GM19035 (cell line): ENCODE results near the gene HOXC6.

ENCODE experiments used
- ATAC-seq: cut with Tn5 transposase; IDR thresholded peaks from one replicate; pipeline ENCODE4 v1.9.1; 2021; ENCODE audit not compliant: unreplicated experiment

The HOXC6 gene

DNA sequence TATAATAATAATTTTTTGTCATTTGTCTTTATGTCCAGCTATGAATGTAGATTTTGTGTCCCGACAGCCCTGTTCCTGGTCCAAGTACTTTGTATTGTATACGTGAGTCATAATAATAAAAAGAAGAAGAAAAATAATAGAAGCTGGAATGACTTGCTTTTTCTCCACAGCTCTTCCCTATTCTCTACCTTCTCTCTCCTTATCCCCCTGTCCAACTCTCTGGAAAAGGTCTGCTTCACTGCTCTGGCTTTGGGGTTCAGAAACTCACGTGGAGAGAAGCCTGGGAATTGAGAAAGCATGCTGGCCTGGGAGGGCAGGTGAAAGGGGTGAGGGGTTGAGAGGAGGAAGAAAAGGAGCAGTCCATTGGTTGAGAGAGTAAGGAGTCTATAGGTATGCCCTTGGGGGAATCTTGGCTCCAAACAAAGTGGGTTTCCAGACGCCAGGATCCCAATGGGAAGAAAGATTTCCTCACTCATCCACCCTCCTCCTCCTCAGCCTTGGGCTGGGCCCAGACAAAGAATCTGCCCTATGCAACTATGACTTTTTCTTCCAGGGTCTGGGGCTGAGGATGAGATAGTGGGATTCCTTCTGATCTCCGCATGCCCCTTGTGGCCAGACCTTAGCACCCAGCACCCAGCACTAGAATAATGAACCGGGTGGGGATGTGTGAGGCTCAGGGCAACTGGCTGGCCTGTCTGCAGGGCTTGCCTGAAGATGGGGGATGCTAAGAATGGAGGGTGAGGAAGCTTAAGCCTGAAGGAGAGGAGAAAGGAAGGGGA lies 15.4 kb upstream of the HOXC6 start:
- no peak for ATAC-seq

DNA sequence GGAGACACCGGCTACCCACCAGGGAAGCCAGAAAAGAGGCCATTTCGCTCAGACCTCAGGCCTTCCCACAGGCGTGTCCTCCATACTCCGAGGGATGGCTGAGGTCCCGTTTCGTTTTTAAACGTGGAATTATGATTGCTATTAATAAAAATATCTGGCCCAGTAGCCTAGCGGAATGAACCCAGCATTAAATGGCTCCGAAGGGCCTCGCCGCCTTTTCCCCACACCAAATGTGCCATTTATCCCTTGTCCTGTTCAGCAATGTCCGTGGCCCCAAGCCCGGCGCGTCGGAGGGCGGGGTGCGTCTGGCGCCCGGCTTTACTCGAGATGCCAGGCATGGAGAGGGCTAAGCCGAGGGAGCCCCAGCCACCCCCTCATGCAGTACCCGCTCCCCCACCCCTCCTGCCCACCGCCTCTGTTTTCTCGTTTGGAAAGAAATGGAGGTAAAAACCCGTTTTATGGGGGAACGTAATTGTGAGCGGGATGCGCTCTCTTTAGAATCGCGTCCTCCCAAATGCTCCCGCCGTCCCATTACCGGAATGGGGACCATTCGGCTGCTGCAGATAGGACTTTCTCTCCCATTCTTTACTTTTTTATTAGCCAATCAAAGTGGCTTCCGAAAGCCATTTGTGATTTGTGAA lies 13.7 kb upstream of the HOXC6 start:
- ATAC-seq: no peak

DNA sequence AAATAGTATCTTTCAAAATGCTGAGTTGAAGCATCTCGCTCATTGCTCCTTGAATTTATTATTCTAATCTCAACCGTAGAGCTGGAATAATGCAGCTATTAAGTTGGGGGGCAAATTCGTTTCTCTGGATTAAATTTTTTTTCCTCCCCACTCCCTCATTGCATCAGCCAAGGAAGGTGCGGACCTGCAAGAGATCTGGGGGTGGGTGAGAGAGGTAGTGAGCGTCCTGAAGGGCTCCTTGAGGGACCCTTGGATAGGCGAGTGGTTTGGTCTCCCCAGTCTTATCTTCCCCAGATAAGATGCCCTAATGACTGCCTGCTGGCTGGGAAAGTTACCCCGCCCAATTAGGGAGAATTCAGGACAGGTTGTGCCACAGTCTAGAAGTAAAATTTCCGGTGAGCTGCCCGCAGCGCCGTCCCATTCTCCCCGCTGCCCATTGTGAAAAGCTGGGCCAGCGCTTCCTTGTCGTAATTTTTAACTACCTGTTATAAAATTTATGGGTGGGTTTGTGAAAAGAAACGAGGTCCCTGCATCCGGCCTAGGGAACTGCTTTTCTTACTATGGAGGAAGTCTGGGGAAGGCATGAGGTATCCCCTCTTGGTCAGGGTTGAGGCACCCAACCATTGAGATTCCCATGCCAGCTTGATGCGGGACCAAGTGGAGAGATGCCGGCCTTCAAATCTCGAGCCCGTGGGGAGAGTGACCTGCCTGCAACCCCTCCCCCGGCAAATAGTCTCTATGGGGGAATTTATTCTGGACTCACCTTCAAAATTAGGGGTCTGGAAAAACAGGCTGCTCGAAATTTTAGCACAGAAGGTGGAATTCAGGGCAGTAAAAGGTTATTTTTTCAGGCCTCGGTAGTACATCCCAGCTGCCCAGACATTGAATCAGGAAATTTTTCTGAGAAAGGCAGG lies 13.0 kb upstream of the HOXC6 start:
- no peak for ATAC-seq

DNA sequence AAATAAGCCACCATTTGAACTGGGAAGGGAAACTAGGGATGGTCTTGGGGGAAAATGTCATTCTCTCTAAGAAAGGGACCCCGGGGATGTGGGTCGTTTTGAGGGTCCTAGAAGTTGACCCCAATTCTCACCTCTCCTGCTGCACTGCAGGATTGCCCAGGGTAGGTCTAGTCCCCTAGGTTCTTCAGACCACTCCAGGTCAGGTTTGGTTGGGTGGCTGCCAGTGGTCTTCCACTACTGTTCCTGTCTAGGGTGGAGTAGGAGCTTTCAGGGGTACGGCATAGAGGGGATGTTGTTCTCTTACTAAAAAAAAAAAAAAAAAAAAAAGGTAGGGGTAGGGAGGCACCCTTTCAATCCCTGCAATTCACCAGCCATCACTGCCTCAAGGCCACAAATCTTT lies 12.2 kb upstream of the HOXC6 start:
- ATAC-seq: no peak

DNA sequence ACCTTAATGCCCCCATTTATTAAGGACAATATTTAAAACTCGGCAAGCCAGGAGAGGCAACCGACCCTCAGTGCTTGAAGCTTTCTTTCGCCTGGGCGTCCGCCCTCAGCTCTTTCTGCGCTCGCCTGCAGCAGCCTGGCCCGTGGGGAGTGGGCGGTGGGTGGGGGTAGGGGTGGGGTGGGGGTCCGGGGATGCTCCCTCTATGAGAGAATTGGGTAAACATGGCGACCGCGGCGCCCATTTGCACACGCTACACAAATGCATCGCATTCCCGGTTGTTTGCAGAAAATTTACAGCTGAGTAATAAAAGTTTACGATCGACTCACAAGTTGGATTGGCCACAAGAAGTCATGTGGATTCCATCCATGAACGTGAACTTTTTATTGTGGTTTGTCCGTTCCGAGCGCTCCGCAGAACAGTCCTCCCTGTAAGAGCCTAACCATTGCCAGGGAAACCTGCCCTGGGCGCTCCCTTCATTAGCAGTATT lies 11.7 kb upstream of the HOXC6 start:
- ATAC-seq: no peak

DNA sequence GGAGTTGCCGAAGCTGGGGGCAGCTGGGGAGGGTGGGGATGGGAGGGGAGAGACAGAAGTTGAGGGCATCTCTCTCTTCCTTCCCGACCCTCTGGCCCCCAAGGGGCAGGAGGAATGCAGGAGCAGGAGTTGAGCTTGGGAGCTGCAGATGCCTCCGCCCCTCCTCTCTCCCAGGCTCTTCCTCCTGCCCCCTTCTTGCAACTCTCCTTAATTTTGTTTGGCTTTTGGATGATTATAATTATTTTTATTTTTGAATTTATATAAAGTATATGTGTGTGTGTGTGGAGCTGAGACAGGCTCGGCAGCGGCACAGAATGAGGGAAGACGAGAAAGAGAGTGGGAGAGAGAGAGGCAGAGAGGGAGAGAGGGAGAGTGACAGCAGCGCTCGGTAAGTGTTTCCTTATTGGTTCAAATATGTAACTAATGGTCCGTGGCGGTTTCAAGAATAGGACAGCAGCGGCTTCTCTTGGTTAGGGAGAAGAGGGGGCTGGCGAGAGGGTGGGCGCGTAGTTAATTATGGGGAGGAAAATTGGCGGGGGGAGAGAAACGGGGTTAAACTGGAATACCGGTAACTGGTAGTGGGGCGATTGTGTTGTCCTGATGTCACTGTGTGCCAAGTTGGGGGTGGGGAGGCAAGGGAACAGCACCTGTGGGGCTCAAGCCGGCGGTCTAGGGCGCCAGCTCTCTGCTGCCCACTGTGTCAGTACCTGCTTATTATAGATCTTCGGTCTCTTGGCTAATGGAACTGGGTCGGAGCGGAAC lies 11.0 kb upstream of the HOXC6 start:
- peak; percentile 40 for ATAC-seq

DNA sequence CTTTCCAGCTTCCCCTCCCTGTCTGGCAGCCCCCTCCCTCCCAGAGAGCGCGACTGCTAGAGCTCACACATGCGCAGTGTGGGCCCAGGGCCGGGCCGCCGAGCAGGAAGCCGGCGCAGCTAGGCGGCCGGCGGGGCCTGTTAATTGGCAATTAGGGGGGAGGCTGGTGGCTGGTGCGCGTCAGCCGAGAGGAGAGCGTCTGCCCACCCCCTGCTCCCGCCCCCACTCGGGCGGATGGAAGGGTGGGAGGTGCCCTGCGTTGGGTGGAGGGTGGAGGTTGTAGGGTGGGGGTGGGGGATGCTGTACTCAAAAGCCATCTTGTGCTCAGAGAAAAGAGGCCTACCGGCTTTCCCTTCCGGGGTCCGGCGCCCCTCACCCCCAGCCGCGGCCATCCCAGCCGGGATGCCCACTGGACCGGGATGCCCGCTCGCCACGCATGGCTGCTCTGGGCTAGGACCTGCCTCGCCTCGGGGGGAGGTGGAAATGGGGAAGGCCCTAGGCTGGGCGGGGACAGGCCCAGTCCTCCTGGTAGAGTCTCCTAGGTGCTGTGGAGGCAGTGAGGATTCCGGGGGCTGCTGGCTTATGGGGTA lies 10.3 kb upstream of the HOXC6 start:
- ATAC-seq: peak; percentile 84

DNA sequence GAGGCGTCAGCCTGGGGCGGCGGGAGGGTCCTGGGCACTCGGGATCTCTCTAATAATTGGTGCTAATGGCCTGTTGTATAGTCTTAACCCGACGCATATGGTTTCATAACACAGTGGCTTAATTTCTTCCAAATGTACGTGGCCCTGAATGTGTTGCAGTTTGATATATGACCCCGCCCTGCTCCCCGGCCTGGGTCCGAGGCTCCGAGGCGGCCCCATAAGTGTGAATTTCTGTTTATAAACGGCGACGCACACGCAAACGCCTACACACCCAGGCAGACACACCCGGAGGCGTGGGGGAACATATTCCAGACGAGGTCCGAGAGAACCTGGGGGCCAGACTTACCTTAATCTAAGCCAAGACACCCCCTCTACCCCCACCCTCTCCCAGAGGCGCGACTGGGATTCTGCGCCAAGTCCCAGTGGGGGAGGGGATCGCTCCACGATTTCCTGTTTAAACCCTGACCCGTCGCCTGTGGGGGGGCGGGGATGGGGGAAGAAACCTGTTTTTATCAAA lies 9.7 kb upstream of the HOXC6 start:
- ATAC-seq: no peak

DNA sequence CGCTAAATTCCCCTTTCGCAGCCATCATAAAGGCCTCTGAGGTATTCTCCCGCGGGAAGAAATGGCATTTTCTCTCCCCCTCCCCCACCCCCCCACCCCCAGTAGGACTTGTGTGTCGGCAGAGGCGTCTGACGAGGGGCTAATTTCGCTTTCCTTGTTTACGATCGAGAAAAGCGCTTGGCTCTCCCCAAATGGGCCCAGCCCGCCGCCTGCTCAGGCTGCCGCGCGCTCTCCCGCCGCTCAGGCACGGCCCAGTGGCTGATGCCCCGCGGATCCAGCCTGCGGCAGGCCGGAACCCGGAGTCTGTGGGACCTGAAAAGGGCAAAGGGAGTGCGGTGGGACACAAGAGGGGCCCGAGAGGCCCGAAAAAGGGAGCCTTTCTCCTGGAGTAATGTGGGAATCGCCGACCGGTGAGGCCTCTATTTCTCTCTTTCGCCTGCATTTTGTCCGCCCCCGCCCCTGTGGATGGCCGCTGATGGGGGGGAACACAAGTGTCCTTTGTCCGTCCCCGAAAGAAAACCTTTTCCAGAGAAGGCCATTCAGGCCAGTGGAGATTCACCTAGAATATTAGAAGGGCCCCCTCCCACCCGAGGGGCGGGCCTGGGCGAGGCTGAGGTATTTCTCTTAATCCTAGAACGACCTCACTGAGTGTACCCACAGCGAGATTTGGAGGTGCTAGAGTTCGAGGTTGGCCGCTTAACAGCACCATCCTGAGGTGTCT lies 9.0 kb upstream of the HOXC6 start:
- no peak for ATAC-seq

DNA sequence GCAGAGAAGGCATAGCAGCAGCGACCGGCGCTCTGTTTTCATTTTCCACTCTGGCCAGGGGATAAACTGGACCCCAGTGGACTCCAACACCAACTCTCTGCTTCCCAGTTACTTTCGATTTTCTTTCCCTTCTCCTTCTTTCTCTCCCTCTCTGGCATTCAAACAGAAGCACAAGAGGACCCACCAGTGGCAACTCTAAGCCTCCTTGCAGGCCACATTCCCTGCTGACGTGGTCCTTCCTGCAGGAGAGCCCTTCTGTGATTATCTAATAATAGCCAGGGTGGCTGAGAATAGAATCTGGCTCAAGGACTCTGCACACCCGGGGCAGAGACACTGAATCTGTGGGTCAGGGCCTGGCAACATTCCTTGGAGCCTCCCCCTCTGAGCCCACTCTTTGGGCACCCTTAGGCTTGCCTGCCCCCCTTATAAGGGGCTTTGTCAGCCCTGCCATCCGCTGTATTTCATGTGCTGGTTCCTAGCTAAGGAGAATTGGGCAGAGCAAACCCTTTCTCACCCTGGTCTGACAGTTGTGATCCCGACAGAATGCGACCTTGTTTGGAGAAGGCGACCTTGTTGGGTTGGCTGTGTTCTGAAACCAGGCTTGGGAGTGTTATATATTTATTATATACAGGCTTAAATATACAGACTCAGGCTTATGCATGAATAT lies 8.2 kb upstream of the HOXC6 start:
- no peak for ATAC-seq

DNA sequence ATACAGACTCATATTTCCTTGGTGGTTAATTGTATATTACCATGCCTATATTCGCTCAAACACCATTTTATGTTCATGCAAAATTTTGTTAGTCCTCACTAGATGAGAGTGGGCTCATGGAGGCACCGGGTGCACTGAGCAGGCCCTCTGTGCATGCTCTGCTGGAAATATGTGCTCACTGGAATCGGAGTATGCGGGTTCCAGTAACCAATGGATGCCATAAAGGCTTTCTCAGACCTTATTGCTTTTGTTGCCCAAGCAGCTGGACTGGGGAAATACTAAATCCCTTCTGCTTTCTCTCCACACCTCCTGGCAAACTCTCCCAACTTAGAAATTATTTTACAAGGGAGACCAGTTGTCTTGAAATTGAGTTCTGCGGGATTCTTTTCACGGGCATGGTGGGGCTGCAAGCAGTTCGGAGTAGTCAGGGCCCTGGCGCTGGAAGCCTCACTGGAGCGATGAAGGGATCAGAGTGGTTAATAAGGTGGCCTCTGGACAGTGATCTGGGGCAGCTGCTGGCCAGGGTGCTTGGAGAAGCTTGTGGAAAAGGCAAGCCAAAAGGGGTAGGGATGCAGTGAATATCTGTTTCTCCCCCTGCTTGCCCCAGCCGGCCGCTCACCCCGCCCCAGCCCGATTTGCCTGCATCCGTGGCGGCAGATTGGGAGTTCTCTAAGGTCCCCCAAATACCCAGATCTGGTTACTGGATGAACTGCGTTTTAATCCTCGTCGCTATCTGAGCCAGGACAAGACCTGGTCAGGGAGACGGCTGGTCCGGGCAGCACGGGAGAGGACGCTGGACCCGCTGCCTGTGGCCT lies 7.4 kb upstream of the HOXC6 start:
- no peak for ATAC-seq

DNA sequence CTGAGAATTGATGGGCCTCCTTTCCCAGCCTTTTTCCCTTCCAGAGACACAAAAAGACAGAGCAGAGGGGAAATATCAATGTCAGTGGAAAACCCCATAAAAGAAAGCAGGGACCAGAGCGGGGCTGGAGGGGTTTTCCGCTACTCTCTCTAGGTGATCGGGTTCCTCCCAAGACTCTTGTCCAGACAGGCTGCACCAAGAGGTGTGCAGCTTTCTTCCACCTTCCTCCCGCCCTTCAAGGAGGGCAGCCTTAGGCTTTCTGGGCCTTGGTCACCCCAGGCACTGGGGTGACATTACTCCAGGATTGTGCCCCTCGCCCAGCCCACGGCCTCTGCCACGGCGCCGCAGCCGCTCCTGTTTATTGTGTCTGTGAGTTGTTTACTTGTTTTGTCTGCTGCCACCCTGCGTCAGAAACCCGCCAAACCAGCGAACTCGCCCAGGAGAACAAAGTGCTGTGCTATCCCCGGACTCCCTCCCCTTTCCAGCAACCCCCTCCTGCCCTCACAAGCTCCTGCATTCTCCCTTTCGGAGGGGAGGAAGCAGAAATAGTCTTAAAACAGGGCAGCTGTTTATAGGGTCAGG lies 6.7 kb upstream of the HOXC6 start:
- ATAC-seq: no peak

DNA sequence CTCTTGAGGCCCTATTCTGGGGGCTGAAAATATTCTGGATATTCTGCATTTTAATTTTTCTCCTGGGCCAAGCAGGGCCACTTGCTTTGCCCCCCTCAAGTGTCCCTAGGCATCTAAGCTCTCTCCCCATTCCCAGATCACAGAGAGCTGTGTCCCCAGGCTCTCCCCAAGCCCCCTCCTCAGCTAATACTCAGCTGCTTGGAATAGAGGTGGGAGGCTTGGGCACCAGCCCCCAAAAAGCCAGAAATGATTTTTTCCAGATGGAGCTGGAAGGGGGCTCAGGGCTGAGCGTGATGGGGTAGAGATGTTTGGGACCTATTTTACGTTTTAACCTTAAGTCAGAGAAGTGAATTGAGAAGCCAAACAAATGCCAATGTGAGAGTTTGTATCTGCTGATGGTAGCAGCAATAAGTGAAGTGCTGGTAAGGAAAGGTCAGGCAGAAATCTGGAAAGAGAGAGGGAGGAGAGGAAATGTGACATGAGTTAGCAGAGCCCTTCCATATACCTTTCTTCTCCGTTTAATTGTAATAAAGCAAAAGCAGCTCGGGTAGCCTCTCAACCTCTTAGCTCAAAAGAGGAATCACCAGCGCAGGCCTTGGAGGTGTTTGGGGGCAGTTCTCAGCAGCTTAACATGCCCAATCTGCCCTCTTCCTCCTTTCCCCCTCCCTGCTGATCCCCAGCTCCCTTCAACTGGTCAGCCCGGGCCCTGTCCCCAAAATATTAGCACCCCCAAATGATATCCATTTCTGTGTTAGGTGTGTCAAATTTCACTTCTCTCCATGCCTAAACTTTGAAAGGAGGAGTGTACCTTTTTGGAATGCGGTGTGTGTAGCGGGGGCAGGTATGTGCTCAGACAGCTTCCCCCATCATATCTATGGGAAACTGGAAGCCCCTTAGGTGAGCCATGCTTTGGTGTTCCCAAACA lies 5.0 kb upstream of the HOXC6 start:
- ATAC-seq: no peak

DNA sequence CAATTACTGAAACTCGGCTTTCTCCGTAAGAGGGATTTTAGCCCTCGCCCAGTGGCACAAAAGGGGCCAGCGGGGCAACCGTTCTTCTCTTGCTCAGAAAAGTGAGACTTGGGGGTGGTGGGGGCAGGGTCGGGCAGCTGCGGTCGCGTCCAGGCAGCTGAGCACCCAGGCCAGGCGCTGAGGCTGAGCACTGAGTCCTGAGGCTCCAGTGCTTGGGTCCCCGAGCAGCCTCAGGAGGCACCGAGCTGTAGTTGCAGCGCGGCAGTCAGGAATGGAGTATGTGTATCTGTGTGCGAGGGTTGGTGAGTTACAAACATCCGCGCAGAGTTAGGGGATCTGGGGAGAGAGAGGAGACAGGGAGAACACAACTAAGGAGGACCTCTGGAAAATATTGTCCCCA lies 4.1 kb upstream of the HOXC6 start:
- no peak for ATAC-seq

DNA sequence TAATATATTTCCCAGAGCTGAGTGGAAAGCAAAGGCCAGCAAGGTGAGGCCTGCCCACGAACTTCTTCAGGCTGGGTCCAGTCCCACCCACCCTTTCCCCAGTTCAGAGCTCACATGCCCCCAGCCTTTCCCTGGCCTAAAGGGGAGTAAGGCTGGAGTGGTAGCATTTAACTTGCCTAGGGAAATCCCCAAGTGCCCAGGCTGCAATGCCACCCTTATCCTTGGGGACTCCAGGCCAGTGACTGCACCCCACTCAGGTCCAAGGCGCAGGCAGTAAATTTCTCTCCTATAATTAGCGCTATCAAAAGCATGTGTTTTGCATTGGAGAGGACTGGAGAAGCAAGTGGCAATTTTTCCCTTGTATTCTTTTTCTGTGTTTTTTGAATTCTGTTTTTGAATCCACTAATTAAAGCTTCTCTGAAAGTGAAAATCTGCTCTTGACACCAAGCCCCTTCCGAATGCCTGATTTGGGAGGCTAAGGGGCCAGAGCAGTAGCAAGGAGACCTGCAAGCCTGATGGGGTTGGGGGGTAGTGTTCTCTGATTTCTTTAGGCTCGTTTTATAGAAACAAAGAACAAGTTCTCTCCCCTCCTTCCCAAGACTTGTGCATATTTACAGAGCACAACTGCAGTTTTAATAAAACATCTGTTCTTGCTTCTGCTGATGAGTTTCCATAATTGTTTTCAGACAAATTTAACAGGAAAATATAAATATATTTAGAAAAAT lies 3.5 kb upstream of the HOXC6 start:
- ATAC-seq: no peak
